A549 (cell line): ENCODE results near the gene TTF1. TPM values are rescaled to one million over a fixed set of nuclear protein-coding genes. Genes with fewer than 3 reads are reported as not detected.

Source experiments
- ATAC-seq, 2 experiments: fragments of 200-7000 bp in 1 of 2; fragments of >200 bp in 1 of 2; cut with Nextera tagmentation in 1 of 2; cut with Tn5 transposase in 1 of 2; 3 replicates each; pipeline versions ENCODE4 v1.8.0 to v1.9.1; 2018 to 2020; ENCODE audit warnings: mild to moderate bottlenecking in 1 of 2, moderate library complexity in 1 of 2
- CTCF ChIA-PET: fragments of 300-600 bp; sonication (Branson Sonifier 250); formaldehyde crosslinking; extraction: SDS; loops from one replicate; lab custom pipeline; 2021; ENCODE audit warnings: antibody characterized with exemption, inconsistent platforms; lab: Yijun Ruan, JAX
- POLR2A ChIA-PET: fragments of 350-600 bp; formaldehyde crosslinking; extraction: SDS; loops from one replicate; lab custom pipeline; 2021; ENCODE audit warnings: antibody characterized with exemption, inconsistent platforms; lab: Yijun Ruan, JAX
- DNase-seq, 2 experiments: peaks; one replicate each; pipeline versions ENCODE4 v3.0.0 to v3.0.0-alpha.2; 2011 to 2016; ENCODE audit warnings: low read depth in 1 of 2, low spot score in 1 of 2
- FAIRE-seq: peaks from 2 replicates; lab custom pipeline; 2011; peaks lifted over from hg19 to GRCh38; lab: Jason Lieb, UNC
- H3K27ac ChIP-seq, 2 experiments: fragments of >200 bp; sonication (Bioruptor Twin); formaldehyde crosslinking; 3 replicates each; pipeline ENCODE4 v1.5.1; 2016 to 2017
- H3K4me1 ChIP-seq: fragments of >200 bp; sonication (Bioruptor Twin); formaldehyde crosslinking; 3 replicates; pipeline ENCODE4 v1.6.1; 2016
- H3K4me2 ChIP-seq: fragments of >200 bp; sonication (Bioruptor Twin); formaldehyde crosslinking; 3 replicates; pipeline ENCODE4 v1.6.1; 2016
- H3K4me3 ChIP-seq: fragments of >200 bp; sonication (Bioruptor Twin); formaldehyde crosslinking; 3 replicates; pipeline ENCODE4 v1.5.1; 2016
- H3K9me3 ChIP-seq: fragments of >200 bp; sonication (Bioruptor Twin); formaldehyde crosslinking; 3 replicates; pipeline ENCODE4 v1.6.1; 2016
- BCL3 ChIP-seq: fragments of >200 bp; sonication (Bioruptor Twin); formaldehyde crosslinking; IDR thresholded peaks from 3 replicates; pipeline ENCODE4 v1.6.1; 2016
- CBX2 ChIP-seq: fragments of 200-600 bp; sonication (generic); IDR thresholded peaks from 2 replicates; pipeline ENCODE4 v1.6.1; 2016; ENCODE audit warnings: low read depth, mild to moderate bottlenecking, borderline replicate concordance
- CBX8 ChIP-seq: fragments of 200-600 bp; sonication (generic); IDR thresholded peaks from 2 replicates; pipeline ENCODE4 v1.6.1; 2016
- CEBPB ChIP-seq, 2 experiments: fragments of >200 bp in 1 of 2; sonication (Bioruptor Twin) in 1 of 2; formaldehyde crosslinking in 1 of 2; IDR thresholded peaks; 2 replicates each; pipeline ENCODE4 v1.6.1; 2012 to 2016
- CHD2 ChIP-seq: fragments of 150-350 bp; IDR thresholded peaks from 2 replicates; pipeline ENCODE4 v1.6.1; 2014; ENCODE audit warnings: low read length; ENCODE audit not compliant: partially characterized antibody
- CHD4 ChIP-seq: fragments of 200-600 bp; sonication (generic); IDR thresholded peaks from 2 replicates; pipeline ENCODE4 v1.6.1; 2016; ENCODE audit warnings: antibody characterized with exemption, mild to moderate bottlenecking, borderline replicate concordance
- EHMT2 ChIP-seq: fragments of 200-600 bp; sonication (generic); IDR thresholded peaks from 2 replicates; pipeline ENCODE4 v1.6.1; 2016; ENCODE audit warnings: antibody characterized with exemption, low read depth, mild to moderate bottlenecking, moderate library complexity
- ESRRA ChIP-seq: fragments of 150-350 bp; IDR thresholded peaks from 2 replicates; pipeline ENCODE4 v1.6.1; 2014; ENCODE audit warnings: mild to moderate bottlenecking, low read length, borderline replicate concordance
- FOSL2 ChIP-seq, 2 experiments: fragments of 450-650 bp in 1 of 2; fragments of >200 bp in 1 of 2; sonication (Bioruptor Twin) in 1 of 2; formaldehyde crosslinking; IDR thresholded peaks; 2 replicates each; pipeline versions ENCODE4 v1.5.0 to v1.6.1; 2016 to 2020; ENCODE audit warnings: mild to moderate bottlenecking in 1 of 2, moderate library complexity in 1 of 2
- FOXS1 ChIP-seq: fragments of 250-450 bp; sonication (Bioruptor Pico); IDR thresholded peaks from 2 replicates; pipeline ENCODE4 v1.5.0; 2020; ENCODE audit warnings: mild to moderate bottlenecking, moderate library complexity
- GATA3 ChIP-seq: IDR thresholded peaks from 2 replicates; pipeline ENCODE4 v1.6.1; 2012; ENCODE audit warnings: borderline replicate concordance
- HOXA7 ChIP-seq: fragments of 250-450 bp; sonication (Bioruptor Pico); IDR thresholded peaks from 2 replicates; pipeline ENCODE4 v1.5.0; 2020; ENCODE audit warnings: mild to moderate bottlenecking, moderate library complexity
- JUN ChIP-seq, 2 experiments: fragments of >200 bp; sonication (Bioruptor Twin); formaldehyde crosslinking; IDR thresholded peaks; 2 replicates in 1 of 2; 3 replicates in 1 of 2; pipeline ENCODE4 v1.6.1; 2016 to 2017
- JUNB ChIP-seq: fragments of >200 bp; sonication (Bioruptor Twin); formaldehyde crosslinking; IDR thresholded peaks from 2 replicates; pipeline ENCODE4 v1.6.1; 2016
- KDM1A ChIP-seq: fragments of 200-600 bp; sonication (generic); IDR thresholded peaks from 2 replicates; pipeline ENCODE4 v1.6.1; 2016; ENCODE audit warnings: low read depth, mild to moderate bottlenecking
- MAFK ChIP-seq: fragments of 450-650 bp; IDR thresholded peaks from 2 replicates; pipeline ENCODE4 v1.6.1; 2014; ENCODE audit not compliant: partially characterized antibody
- MYC ChIP-seq: IDR thresholded peaks from 2 replicates; pipeline ENCODE4 v1.6.1; 2012; ENCODE audit warnings: mild to moderate bottlenecking, inconsistent platforms, low read length, improper control_type of control experiment, borderline replicate concordance
- NR3C1 ChIP-seq: fragments of >200 bp; sonication (Bioruptor Twin); formaldehyde crosslinking; IDR thresholded peaks from 3 replicates; pipeline ENCODE4 v1.6.1; 2017
- PHF8 ChIP-seq: fragments of 200-600 bp; sonication (generic); IDR thresholded peaks from 2 replicates; pipeline ENCODE4 v1.6.1; 2016; ENCODE audit warnings: low read depth, mild to moderate bottlenecking, antibody characterized with exemption, moderate library complexity, borderline replicate concordance
- RAD21 ChIP-seq, 2 experiments: fragments of >200 bp in 1 of 2; sonication (Bioruptor Twin) in 1 of 2; formaldehyde crosslinking in 1 of 2; IDR thresholded peaks in 1 of 2; conservative IDR thresholded peaks in 1 of 2; 2 replicates in 1 of 2; 3 replicates in 1 of 2; pipeline ENCODE4 v1.6.1; 2012 to 2018; ENCODE audit warnings: inconsistent platforms in 1 of 2
- RFX5 ChIP-seq: fragments of 450-650 bp; IDR thresholded peaks from 2 replicates; pipeline ENCODE4 v1.7.1; 2014; ENCODE audit warnings: antibody characterized with exemption, mild to moderate bottlenecking, moderate library complexity
- SMC3 ChIP-seq: fragments of >200 bp; sonication (Bioruptor Twin); formaldehyde crosslinking; IDR thresholded peaks from 3 replicates; pipeline ENCODE4 v1.6.1; 2018; ENCODE audit warnings: inconsistent platforms
- SREBF2 ChIP-seq: fragments of 450-650 bp; IDR thresholded peaks from 2 replicates; pipeline ENCODE4 v1.6.1; 2014; ENCODE audit warnings: mild to moderate bottlenecking, moderate library complexity
- ZNF302 ChIP-seq: fragments of 250-450 bp; sonication (Bioruptor Pico); IDR thresholded peaks from 2 replicates; pipeline ENCODE4 v1.9.0; 2021; ENCODE audit warnings: inconsistent platforms, mild to moderate bottlenecking, moderate library complexity
- ZSCAN20 ChIP-seq: fragments of 250-450 bp; sonication (Bioruptor Pico); IDR thresholded peaks from 2 replicates; pipeline ENCODE4 v1.8.0; 2022; ENCODE audit warnings: mild to moderate bottlenecking, moderate library complexity
- whole genome bisulfite sequencing: methylation state at CpG from one replicate; pipeline ENCODE4 v1.1.6; 2017; ENCODE audit errors: missing lambda C conversion rate; 5-methylcytosine and 5-hydroxymethylcytosine counted together
- polyA plus RNA-seq, 4 experiments: library from polyadenylated mRNA; depleted of rRNA in 3 of 4; stranded (reverse); fragments of >200 nt; fragmentation: RNase III in 1 of 4; extraction: RNeasy Plus Mini Kit Qiagen cat#74134 plus additional on column Dnase treatment in 1 of 4; gene quantifications; 2 replicates in 3 of 4; 3 replicates in 1 of 4; pipeline ENCODE4 v1.2.3, GENCODE V29; 2011 to 2017
- TF ChIP-seq, protein P1 (sequence below): fragments of >200 bp; sonication (Bioruptor Twin); formaldehyde crosslinking; IDR thresholded peaks from 3 replicates; pipeline ENCODE4 v1.5.1; 2016
- TF ChIP-seq, protein P2 (sequence below): fragments of >200 bp; sonication (Bioruptor Twin); formaldehyde crosslinking; IDR thresholded peaks from 2 replicates; pipeline ENCODE4 v1.6.1; 2016
- TF ChIP-seq, protein P3 (sequence below): IDR thresholded peaks from 2 replicates; pipeline ENCODE4 v1.6.1; 2012
- TF ChIP-seq, protein P4 (sequence below): fragments of 150-350 bp; IDR thresholded peaks from 2 replicates; pipeline ENCODE4 v1.6.1; 2014; ENCODE audit warnings: low read depth, mild to moderate bottlenecking, low read length

TTF1 gene
- polyA plus RNA-seq, 2 of the 4 experiments (the other 2 are of a cell fraction) = 11.4 to 16.0 TPM

DNA sequence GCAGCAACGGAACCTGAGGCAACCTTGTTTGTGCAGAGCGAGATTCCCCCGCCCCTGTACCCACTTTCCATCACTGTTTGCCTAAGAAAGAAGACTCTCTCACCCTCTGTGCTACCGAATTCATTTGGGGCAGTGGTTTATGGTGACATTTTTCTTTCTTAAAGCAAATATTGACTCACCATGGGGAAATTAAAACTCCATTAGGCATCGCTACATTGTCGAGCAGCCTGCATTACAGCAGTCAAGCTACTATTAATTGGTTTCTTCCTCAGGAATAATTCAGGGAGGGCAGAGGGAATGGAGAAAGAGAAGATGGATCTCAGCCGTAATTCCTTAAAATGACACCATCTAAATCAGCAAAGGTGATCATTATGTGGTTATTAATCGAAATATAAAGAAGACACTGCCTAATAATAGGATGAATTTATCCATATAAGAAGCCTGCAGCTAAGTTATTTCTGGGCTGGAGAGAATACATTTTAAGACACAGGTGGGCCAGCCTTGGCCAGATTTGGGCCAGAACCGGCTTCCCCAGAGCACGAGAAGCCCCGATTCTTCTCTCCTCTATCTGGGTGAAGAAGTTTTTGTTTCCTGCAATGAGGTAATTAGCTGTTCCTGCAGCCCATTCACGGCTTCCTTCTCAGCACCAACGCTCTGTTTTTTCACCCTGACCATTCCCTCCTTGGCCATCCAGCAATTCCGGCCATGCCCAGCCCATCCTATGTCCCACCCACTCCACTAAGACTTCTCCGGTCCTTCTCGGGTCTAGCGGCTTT, 20.2 kb upstream of the TTF1 start:
- Histone ChIP-seq H3K9me3 (no peaks in the 10 kb centered on the region; the same call in 2 of the 3 replicates), H3K4me3 (no peak overlapping the region), H3K4me1 (no peaks in the 10 kb centered on the region), H3K4me2 (no peak overlapping the region), H3K27ac (no peak overlapping the region)
- DNase-seq (no peak), ATAC-seq (no peak), FAIRE-seq (no peak)
- WGBS = 24% methylated on average over 17 of the region's 17 CpGs
- TF ChIP-seq SMC3 (no peak), GATA3 (no peak), MYC (no peak), ZNF302 (CRISPR knock-in tag) (no peak), ZSCAN20 (CRISPR knock-in tag) (no peak), RFX5 (no peak), MAFK (no peak), FOXS1 (CRISPR knock-in tag) (no peak), FOSL2 (IDR thresholded peaks at IDR 0.05) (no peak), FOSL2 (CRISPR knock-in tag; IDR thresholded peaks at IDR 0.05) (no peak), HOXA7 (CRISPR knock-in tag) (no peak), CBX8 (no peak)
- TF ChIP-seq, protein P1, sequence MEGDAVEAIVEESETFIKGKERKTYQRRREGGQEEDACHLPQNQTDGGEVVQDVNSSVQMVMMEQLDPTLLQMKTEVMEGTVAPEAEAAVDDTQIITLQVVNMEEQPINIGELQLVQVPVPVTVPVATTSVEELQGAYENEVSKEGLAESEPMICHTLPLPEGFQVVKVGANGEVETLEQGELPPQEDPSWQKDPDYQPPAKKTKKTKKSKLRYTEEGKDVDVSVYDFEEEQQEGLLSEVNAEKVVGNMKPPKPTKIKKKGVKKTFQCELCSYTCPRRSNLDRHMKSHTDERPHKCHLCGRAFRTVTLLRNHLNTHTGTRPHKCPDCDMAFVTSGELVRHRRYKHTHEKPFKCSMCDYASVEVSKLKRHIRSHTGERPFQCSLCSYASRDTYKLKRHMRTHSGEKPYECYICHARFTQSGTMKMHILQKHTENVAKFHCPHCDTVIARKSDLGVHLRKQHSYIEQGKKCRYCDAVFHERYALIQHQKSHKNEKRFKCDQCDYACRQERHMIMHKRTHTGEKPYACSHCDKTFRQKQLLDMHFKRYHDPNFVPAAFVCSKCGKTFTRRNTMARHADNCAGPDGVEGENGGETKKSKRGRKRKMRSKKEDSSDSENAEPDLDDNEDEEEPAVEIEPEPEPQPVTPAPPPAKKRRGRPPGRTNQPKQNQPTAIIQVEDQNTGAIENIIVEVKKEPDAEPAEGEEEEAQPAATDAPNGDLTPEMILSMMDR = no peak
- ChIA-PET POLR2A (no interaction called here), CTCF (interaction anchor here (1.0 kb wide), 1 partner anchor 12 kb away, joined by 4 read pairs; no protein-coding TSS in a partner anchor)

GRCh38 chr9:132425675-132426062, 19.0 kb upstream of the TTF1 start:
- Histone ChIP-seq H3K4me2 (no peak overlapping the region), H3K9me3 (no peaks in the 10 kb centered on the region), H3K4me3 (no peak overlapping the region), H3K4me1 (no peaks in the 10 kb centered on the region), H3K27ac (no peak overlapping the region)
- no peak for ATAC-seq
- CTCF ChIA-PET = no interaction called here
- no peak for DNase-seq
- FAIRE-seq = no peak
- no peak for TF ChIP-seq BCL3
- TF ChIP-seq KDM1A = no peak
- TF ChIP-seq, protein P2, sequence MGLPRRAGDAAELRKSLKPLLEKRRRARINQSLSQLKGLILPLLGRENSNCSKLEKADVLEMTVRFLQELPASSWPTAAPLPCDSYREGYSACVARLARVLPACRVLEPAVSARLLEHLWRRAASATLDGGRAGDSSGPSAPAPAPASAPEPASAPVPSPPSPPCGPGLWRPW = no peak
- no peak for TF ChIP-seq RFX5
- TF ChIP-seq CHD4 = no peak
- no peak for TF ChIP-seq JUNB
- TF ChIP-seq, protein P1 = no peak
- TF ChIP-seq ESRRA = no peak
- no peak for TF ChIP-seq CBX2
- no peak for TF ChIP-seq CHD2
- no peak for TF ChIP-seq SMC3
- no peak for TF ChIP-seq NR3C1
- no peak for TF ChIP-seq PHF8
- TF ChIP-seq CEBPB (IDR thresholded peaks at IDR 0.05) = no peak
- TF ChIP-seq, protein P3, sequence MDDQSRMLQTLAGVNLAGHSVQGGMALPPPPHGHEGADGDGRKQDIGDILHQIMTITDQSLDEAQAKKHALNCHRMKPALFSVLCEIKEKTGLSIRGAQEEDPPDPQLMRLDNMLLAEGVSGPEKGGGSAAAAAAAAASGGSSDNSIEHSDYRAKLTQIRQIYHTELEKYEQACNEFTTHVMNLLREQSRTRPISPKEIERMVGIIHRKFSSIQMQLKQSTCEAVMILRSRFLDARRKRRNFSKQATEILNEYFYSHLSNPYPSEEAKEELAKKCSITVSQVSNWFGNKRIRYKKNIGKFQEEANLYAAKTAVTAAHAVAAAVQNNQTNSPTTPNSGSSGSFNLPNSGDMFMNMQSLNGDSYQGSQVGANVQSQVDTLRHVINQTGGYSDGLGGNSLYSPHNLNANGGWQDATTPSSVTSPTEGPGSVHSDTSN = no peak
- no peak for TF ChIP-seq RAD21 (conservative IDR thresholded peaks at IDR 0.05 in 1 of 2, IDR thresholded peaks at IDR 0.05 in 1 of 2)
- TF ChIP-seq, protein P4, sequence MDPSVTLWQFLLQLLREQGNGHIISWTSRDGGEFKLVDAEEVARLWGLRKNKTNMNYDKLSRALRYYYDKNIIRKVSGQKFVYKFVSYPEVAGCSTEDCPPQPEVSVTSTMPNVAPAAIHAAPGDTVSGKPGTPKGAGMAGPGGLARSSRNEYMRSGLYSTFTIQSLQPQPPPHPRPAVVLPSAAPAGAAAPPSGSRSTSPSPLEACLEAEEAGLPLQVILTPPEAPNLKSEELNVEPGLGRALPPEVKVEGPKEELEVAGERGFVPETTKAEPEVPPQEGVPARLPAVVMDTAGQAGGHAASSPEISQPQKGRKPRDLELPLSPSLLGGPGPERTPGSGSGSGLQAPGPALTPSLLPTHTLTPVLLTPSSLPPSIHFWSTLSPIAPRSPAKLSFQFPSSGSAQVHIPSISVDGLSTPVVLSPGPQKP = no peak
- no peak for TF ChIP-seq JUN (IDR thresholded peaks at IDR 0.05)
- no peak for TF ChIP-seq EHMT2
- no peak for TF ChIP-seq SREBF2
- POLR2A ChIA-PET = no interaction called here
- WGBS = 50% methylated on average over 7 of the region's 7 CpGs
